CD4-positive, alpha-beta T cell treated with Interleukin-15 for 4 hours (primary cell): ENCODE results near the gene ADAMTS16.

Experiments
- DNase-seq: peaks from one replicate; pipeline ENCODE4 v3.0.0-alpha.2; 2020; ENCODE audit warnings: low spot score

ADAMTS16 gene

GRCh38 chr5:5188376-5189050, 48.4 kb downstream of the ADAMTS16 start:
- no peak for DNase-seq

GRCh38 chr5:5189051-5189430, 48.9 kb downstream of the ADAMTS16 start:
- no peak for DNase-seq

- no peak for DNase-seq
Observed at GRCh38 chr5:5191906-5192305, 51.8 kb downstream of the ADAMTS16 start.

DNA sequence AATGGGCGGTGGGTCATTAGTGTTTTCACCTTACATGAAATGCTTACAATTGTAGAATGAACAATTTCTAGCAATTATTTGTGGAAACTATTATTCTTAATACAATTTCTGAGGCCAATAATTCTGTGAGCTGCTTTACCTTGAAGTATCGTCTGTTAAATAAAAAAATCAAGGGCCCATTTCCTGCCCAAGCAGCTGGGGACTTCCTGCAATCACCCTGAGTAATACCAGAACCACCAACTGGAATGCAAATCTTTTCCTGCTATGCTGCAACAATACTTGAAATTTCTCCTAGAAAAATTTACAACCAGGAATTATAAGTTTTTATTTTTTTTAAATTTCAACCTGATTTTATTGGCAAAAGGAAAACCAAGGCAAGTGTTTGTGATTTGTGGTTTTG, 52.6 kb downstream of the ADAMTS16 start:
- no peak for DNase-seq

DNA sequence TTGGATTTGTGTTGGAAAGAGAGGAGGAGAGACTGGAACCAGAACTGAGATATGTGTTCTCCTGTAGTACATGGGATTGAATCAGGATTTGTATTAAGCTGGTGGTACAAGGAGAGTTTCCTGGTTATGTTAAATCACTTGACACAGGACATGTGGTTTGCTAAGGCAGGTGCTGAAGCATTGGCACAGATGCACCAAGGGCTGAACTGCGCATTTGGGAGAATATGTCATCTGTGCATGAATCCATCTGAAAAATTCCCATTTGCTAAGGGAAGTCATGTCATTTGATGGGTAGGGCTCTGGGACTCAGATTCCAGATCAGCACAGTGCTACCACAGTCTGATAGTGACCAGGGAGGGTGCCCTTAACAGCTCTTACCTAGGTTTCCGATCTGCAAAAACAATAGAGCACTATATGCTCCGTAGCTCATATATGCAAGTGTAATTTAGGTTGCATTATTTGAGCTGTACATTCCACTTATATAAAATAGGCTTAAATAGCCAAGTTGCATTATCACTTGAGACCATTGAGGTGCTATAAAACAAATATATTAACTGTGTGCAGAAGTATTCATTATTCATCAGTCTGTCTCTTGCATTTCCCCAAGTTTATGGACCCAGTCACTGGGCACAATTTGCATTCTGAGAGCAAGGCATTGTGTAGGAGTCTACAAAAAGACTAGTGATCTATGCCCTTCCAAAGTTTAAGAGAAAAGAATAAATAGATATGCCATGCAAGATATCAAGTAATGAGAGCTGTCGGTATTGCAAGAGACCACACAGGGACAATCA, 55.2 kb downstream of the ADAMTS16 start:
- no peak for DNase-seq

DNA sequence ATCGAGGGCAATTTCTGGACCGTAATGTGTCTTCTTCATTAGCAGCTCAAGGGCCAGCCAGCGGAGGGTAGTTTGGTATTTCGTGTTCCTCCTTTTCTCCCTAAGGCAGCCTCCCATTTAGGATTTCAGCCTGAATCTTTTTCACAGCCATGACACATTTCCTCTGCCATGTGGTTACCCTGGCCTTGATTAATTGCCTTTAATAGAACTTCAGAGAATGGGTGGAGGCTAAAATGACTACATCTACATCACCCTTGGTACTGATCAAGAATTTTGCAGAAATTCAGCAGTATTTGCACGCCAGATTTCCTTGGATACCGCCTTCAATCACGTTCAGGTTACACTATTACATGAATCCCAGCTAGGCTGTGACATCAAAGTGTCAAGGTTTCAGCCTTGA, 58.0 kb downstream of the ADAMTS16 start:
- no peak for DNase-seq

- DNase-seq: no peak
Observed at GRCh38 chr5:5198815-5199214, 58.7 kb downstream of the ADAMTS16 start.

DNA sequence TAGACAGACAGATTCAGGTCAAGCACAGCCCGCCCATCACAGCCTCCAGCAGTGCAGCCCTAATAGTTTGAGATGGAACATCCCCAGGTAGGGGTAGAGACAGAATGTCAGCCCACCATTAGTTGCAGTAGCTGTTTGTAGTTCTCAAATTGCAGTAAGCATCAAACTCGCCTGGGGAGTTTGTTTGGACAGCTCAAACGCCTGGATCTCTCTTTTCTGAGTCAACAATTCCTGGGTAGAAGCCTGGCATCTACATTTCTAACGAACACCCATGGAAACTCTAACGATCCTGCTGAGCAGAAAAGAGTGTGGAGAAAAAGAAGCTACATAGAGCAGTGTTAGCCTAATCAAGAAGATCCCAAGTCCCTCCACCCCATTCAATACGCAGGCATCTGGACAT, 59.4 kb downstream of the ADAMTS16 start:
- DNase-seq: no peak

DNA sequence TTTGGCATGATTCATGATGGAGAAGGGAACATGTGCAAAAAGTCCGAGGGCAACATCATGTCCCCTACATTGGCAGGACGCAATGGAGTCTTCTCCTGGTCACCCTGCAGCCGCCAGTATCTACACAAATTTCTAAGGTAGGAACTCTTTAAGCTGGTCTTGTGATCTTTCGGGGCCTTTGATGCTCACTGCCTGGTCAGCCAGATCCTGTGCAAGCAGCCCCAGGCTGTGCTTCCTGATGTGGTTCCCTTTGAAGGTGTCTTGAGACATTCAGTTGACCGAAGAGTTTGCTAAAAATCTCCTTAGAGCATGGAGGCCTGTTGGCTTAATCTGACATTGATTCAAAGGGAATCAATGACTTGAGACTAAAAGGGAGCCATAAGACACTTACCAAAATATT, 60.0 kb downstream of the ADAMTS16 start:
- no peak for DNase-seq

DNA sequence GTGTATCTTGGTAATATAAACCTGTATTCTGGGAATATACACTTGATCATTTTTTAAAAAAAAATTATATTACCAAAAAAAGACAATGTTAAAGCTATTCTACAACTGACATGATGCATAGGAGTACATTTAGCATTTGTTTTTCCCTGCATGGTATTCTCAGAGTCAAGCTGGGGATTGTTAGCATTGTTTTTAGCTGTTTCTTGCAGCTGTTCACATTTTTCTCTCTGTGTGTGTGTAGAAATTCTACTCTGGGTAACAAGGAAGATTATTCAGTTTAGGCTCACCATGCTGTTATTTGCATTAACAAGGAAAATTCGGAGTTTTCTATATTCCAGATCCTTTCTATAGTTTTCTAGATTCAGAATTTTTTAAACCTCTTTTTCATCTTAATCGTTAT, 62.2 kb downstream of the ADAMTS16 start:
- no peak for DNase-seq

DNA sequence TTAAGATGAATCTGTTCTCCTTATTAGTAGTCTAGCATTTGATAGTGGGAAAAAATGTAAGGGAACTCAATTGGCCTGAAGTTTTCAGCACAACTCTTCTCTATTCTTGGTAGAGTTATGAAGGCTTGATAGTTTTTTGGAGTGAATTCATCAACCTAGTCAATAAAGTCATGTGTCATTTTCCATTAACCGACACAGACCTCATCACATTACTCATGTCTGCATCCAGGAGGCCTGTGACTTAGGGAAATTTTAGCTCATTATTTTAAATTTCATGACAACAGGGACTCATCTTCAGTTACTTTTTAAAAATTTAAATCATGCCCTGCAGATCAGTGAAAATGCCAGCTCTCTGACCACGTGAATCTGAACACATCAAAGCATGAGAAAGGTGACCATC, 63.3 kb downstream of the ADAMTS16 start:
- no peak for DNase-seq

DNA sequence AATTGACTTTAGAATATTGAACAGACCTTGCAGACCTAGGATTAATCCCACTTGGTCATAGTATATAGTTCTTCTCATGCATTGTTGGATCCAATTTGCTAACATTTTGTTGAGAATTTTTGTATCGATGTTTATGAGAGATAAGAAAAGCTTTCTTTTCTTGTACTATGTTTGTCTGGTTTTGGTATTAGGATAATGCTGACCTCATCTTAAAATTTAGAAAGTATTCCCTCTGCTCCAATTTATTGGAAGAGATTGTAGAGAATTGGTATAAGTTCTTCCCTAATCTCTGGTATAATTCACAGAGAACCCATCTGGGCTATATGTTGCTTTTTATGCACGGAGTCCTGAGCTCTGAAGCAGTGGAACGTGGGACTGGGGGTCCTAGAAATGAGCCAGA, 67.7 kb downstream of the ADAMTS16 start:
- no peak for DNase-seq

- DNase-seq: no peak
Observed at GRCh38 chr5:5209089-5209488, 69.0 kb downstream of the ADAMTS16 start.

DNA sequence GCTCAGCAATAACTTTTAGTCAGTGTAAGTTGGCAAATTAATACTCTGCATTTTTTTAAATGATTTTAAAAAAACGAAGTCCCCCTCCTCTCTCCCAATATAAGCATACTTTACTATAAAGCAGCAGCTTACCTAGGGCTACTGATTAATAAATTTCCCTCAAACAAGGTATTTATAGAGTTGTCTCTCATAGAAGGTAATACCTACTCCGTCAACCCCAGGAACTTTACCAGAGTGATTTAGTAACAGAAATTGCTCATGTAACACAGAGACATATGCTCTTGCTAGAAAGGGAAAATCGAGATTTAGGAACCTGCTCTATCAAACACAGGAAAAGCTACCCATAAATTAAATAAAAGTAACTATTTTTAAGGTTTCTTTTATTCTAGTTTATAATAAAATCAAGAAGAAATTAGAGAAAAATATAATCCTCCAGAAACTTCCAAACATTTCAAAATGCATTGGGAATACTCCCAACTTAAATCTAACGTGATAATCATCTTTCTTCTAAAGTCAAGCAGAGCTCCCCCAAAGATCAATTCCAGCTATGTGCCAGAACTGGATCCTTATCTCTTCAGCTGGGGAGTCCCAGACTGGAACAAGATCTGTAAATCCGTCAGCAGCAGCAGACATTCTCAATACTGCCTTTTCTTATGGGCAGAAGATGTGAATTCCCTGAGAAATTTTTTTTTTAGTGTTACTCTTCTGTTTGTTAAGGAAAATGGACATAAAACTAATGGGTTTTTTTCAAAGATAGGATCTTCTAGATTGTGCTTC, 69.6 kb downstream of the ADAMTS16 start:
- DNase-seq: no peak

DNA sequence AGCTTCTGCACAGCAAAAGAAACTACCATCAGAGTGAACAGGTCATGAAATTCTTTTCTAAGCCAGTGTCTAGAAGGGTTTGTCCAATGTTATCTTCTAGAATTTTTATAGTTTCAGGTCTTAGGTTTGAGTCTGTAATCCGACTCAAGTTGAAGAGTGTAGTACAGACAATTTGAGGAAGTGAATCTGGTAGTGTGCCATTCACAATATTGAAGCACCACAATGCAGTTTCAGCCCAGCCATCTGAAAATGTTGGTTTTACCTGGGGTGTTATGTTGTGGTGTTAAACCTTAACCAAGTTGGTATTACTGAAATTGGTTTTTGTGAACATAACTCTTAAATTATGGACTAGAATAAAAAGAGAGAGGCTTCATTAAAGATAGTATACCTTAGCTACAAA, 77.2 kb downstream of the ADAMTS16 start:
- no peak for DNase-seq

- DNase-seq: no peak
Observed at GRCh38 chr5:5218396-5218795, 78.3 kb downstream of the ADAMTS16 start.

DNA sequence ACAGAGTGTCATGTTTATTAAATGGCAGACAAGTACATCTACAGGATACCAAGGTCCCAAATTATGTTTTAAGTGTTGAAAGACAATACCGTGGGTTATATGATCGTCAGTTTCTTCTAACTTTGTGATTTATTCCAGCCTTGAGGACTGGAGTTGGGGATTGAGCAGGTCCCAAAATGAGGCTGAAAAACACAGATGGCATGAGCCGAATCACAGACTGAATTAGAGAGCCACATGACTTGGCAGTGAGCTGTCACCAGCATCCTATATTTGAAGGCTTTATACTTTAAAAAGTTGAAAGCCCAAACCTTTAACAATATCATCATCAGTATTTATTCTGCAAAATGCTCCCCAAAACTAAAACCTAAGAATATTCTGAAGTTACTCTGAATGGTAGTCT, 79.4 kb downstream of the ADAMTS16 start:
- DNase-seq: no peak

DNA sequence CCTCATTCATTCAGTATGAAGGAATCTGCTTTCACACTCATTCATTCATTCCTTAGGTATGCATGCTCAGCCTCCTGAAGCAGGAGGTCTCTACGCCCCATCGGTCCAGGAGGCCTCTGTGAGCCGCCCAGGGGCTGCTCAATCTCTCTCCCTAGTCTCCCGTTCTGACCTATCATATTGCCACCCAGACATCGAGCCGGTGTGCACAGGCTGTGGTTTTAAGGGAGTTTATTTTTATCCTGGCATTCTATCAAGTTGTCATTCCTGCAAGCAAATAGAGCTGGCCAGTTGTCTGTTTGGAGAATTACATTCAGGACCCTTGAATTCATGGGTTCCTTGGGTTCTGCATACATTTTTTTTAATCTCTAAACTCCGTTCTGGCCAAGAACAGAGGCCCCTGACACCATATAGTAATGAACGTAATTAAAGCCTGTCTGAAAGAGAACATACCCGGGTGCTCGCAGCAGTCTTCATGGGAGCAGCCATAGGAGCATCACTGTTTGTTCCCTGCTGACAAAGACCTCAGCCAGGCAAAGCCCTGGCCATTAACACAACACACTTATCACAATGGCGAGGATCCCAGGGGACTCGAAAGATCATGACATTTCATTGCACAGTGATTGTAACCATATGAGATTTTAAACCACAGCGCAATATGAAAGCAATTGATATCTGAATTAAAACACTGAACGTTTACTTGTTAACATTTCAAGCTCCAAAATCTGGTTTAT, 80.9 kb downstream of the ADAMTS16 start:
- DNase-seq: no peak

DNA sequence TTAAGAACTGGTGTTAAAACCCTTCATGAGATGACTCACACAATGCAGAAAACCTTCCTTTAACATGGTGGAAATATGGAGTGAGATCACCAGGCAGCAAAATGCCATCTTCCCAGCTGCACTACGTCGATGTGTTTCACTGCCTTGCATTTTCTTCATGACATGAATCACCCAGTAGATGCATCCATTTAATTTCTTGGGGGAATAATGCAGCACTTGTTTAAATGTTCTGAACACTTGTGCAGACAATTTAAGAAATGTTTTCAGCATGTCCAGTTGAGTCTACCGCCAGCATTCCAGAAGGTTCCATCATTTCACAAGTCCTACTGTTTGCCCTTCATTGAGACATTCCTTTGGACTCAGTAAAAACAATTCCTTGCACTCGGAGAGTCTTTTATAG, 81.6 kb downstream of the ADAMTS16 start:
- DNase-seq: no peak

DNA sequence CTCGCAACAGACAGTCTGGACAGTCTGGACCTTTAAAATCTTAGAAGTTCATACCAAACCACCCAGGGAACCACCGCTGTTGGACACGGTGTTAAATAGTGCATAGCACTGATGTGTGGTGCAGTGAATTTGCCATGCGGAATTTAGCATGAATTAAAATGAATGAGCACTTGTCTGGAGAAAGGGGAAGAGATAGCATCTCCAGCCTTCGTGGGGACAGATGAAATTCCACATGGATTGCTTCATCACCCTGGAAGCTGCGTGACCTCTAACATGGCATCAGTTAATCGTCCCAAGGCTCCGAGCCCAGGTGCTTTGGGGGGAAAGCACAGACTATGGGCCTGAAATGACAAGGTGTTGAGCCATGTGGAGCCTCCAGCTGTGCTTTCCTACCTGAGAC, 91.4 kb downstream of the ADAMTS16 start:
- no peak for DNase-seq

- DNase-seq: no peak
Observed at GRCh38 chr5:5234912-5235311, 94.8 kb downstream of the ADAMTS16 start.

GRCh38 chr5:5235685-5236084, 95.6 kb downstream of the ADAMTS16 start:
- DNase-seq: no peak
